ENCODE measurements around the gene ZNF236.
A peak's percentile ranks its signal among the peaks of the same experiment; 100 is the strongest.

Gene ZNF236

GRCh38 chr18:76873713-76874112 lies 51.4 kb downstream of the ZNF236 start:
- DNase-seq (ENCODE audit: low read depth): no peak
- H3K4me3 ChIP-seq (ENCODE audit: control insufficient read depth, low read depth, low read length): no peak overlapping the region
- no peak for TF ChIP-seq CTCF (conservative IDR thresholded peaks at IDR 0.05; ENCODE audit: control insufficient read depth, insufficient read depth, low read depth, low read length)

- H3K4me3 ChIP-seq (ENCODE audit: control insufficient read depth, low read depth, low read length): no peak overlapping the region
- TF ChIP-seq CTCF (conservative IDR thresholded peaks at IDR 0.05; ENCODE audit: control insufficient read depth, insufficient read depth, low read depth, low read length): no peak
- DNase-seq (ENCODE audit: low read depth): no peak
These were observed 52.5 kb downstream of the ZNF236 start for GRCh38 chr18:76874642-76875389.

- no peak overlapping the region for H3K4me3 ChIP-seq (ENCODE audit: control insufficient read depth, low read depth, low read length)
- peak; percentile 54 for DNase-seq (ENCODE audit: low read depth)
- TF ChIP-seq CTCF (conservative IDR thresholded peaks at IDR 0.05; ENCODE audit: control insufficient read depth, insufficient read depth, low read depth, low read length): peak; percentile 66
These were observed 53.3 kb downstream of the ZNF236 start for GRCh38 chr18:76875390-76876325.

GRCh38 chr18:76878426-76878825 lies 56.1 kb downstream of the ZNF236 start:
- no peak for DNase-seq (ENCODE audit: low read depth)
- no peak for TF ChIP-seq CTCF (conservative IDR thresholded peaks at IDR 0.05; ENCODE audit: control insufficient read depth, insufficient read depth, low read depth, low read length)
- no peak overlapping the region for H3K4me3 ChIP-seq (ENCODE audit: control insufficient read depth, low read depth, low read length)

- DNase-seq (ENCODE audit: low read depth): no peak
- no peak overlapping the region for H3K4me3 ChIP-seq (ENCODE audit: control insufficient read depth, low read depth, low read length)
- TF ChIP-seq CTCF (conservative IDR thresholded peaks at IDR 0.05; ENCODE audit: control insufficient read depth, insufficient read depth, low read depth, low read length): no peak
These were observed 57.7 kb downstream of the ZNF236 start for GRCh38 chr18:76880026-76880425.

GRCh38 chr18:76881744-76882143 lies 59.4 kb downstream of the ZNF236 start:
- H3K4me3 ChIP-seq (ENCODE audit: control insufficient read depth, low read depth, low read length): no peak overlapping the region
- no peak for TF ChIP-seq CTCF (conservative IDR thresholded peaks at IDR 0.05; ENCODE audit: control insufficient read depth, insufficient read depth, low read depth, low read length)
- no peak for DNase-seq (ENCODE audit: low read depth)
